NCI-H2196 treated with DMSO at 0.1 percent for 48 hours (cell line): ENCODE measurements around the gene P4HB.

Source experiments
- DNase-seq: peaks from one replicate; lab custom pipeline; 2025; ENCODE audit not compliant: unreplicated experiment; lab: John Stamatoyannopoulos, UW

The P4HB gene

GRCh38 chr17:81833160-81833920 lies 27.0 kb downstream of the P4HB start, which contains the start of gene MCRIP1:
TSS of gene MCRIP1 (minus strand) at chr17:81833291. CDS start at chr17:81824506, 8,785 bp downstream.
- peak; percentile 97 for DNase-seq

- DNase-seq: no peak
Measured at GRCh38 chr17:81832608-81833159, 27.7 kb downstream of the P4HB start.

GRCh38 chr17:81831957-81832607 lies 28.3 kb downstream of the P4HB start:
- no peak for DNase-seq

- no peak for DNase-seq
Measured at GRCh38 chr17:81831563-81831956, 28.8 kb downstream of the P4HB start.

- DNase-seq: no peak
Measured at GRCh38 chr17:81829858-81830257, 30.5 kb downstream of the P4HB start.

- no peak for DNase-seq
Measured at GRCh38 chr17:81828656-81829055, 31.7 kb downstream of the P4HB start.

- DNase-seq: no peak
Measured at GRCh38 chr17:81825841-81826466, 34.4 kb downstream of the P4HB start.

- DNase-seq: no peak
Measured at GRCh38 chr17:81824595-81824994, 35.7 kb downstream of the P4HB start.

GRCh38 chr17:81823820-81824550 lies 36.4 kb downstream of the P4HB start:
- DNase-seq: no peak

- DNase-seq: no peak
Measured at GRCh38 chr17:81822996-81823819, 37.1 kb downstream of the P4HB start.

- DNase-seq: no peak
Measured at GRCh38 chr17:81822312-81822637, 38.1 kb downstream of the P4HB start.

GRCh38 chr17:81821603-81822311 lies 38.6 kb downstream of the P4HB start:
- DNase-seq: peak; percentile 96

- no peak for DNase-seq
Measured at GRCh38 chr17:81821147-81821546, 39.2 kb downstream of the P4HB start.

GRCh38 chr17:81819708-81820107 lies 40.6 kb downstream of the P4HB start:
- no peak for DNase-seq

- DNase-seq: no peak
Measured at GRCh38 chr17:81817758-81818147, 42.6 kb downstream of the P4HB start.

GRCh38 chr17:81815646-81815986 lies 44.7 kb downstream of the P4HB start:
- no peak for DNase-seq

- DNase-seq: peak; percentile 70
Measured at GRCh38 chr17:81814748-81815645, 45.3 kb downstream of the P4HB start.

- DNase-seq: no peak
Measured at GRCh38 chr17:81813861-81814683, 46.3 kb downstream of the P4HB start.
